K562 (cell line): ENCODE measurements around the gene BRAP. TPM values are rescaled to one million over a fixed set of nuclear protein-coding genes. Genes with fewer than 3 reads are reported as not detected.

Experiments used
- ATF1 ChIP-seq, 2 experiments: fragments of 450-650 bp in 1 of 2; IDR thresholded peaks; 2 replicates each; pipeline ENCODE4 v1.6.1; 2016; ENCODE audit warnings: missing compliant biosample characterization in 1 of 2, missing genetic modification characterization in 1 of 2
- DNMT1 ChIP-seq: fragments of 450-650 bp; IDR thresholded peaks from 2 replicates; pipeline ENCODE4 v1.6.1; 2016; ENCODE audit warnings: antibody characterized with exemption, mild to moderate bottlenecking
- ELF2 ChIP-seq: fragments of 250-450 bp; sonication (Bioruptor Pico); IDR thresholded peaks from 2 replicates; pipeline ENCODE4 v1.5.0; 2021; ENCODE audit warnings: mild to moderate bottlenecking
- EZH2 ChIP-seq: IDR thresholded peaks from 2 replicates; pipeline ENCODE4 v1.6.1; 2012; ENCODE audit warnings: low read depth, mild to moderate bottlenecking, inconsistent platforms, low read length, borderline replicate concordance
- GATA2 ChIP-seq: sonication (generic); formaldehyde crosslinking; IDR thresholded peaks from 2 replicates; pipeline ENCODE4 v1.4.0; 2020; ENCODE audit warnings: mild to moderate bottlenecking, missing genetic modification reagents
- HDGF ChIP-seq: fragments of 450-650 bp; IDR thresholded peaks from 2 replicates; pipeline ENCODE4 v1.6.1; 2016
- IRF2 ChIP-seq: sonication (generic); formaldehyde crosslinking; IDR thresholded peaks from 2 replicates; pipeline ENCODE4 v1.8.1; 2022; ENCODE audit warnings: mild to moderate bottlenecking, missing genetic modification reagents
- KAT7 ChIP-seq: sonication (generic); formaldehyde crosslinking; IDR thresholded peaks from 2 replicates; pipeline ENCODE4 v1.8.0; 2022; ENCODE audit warnings: missing genetic modification reagents, mild to moderate bottlenecking, borderline replicate concordance
- MAFG ChIP-seq: fragments of 450-650 bp; conservative IDR thresholded peaks from 2 replicates; pipeline ENCODE4 v1.6.1; 2016; ENCODE audit warnings: missing genetic modification characterization, missing compliant biosample characterization
- MCM3 ChIP-seq: fragments of 450-650 bp; IDR thresholded peaks from 2 replicates; pipeline ENCODE4 v1.6.1; 2016
- NFIC ChIP-seq: fragments of 450-650 bp; IDR thresholded peaks from 2 replicates; pipeline ENCODE4 v1.6.1; 2017; ENCODE audit warnings: mild to moderate bottlenecking, inconsistent platforms
- NFRKB ChIP-seq: fragments of 450-650 bp; IDR thresholded peaks from 2 replicates; pipeline ENCODE4 v1.6.1; 2016; ENCODE audit warnings: low read depth
- NR1H2 ChIP-seq: sonication (generic); formaldehyde crosslinking; IDR thresholded peaks from 2 replicates; pipeline ENCODE4 v1.4.0; 2020; ENCODE audit warnings: mild to moderate bottlenecking, missing genetic modification reagents
- NR2C1 ChIP-seq, 2 experiments: fragments of 450-650 bp; IDR thresholded peaks; 2 replicates each; pipeline ENCODE4 v1.6.1; 2017; ENCODE audit warnings: mild to moderate bottlenecking in 2 of 2, antibody characterized with exemption in 1 of 2, inconsistent platforms in 1 of 2, missing compliant biosample characterization in 1 of 2, missing genetic modification characterization in 1 of 2
- PHF21A ChIP-seq: fragments of 450-650 bp; IDR thresholded peaks from 2 replicates; pipeline ENCODE4 v1.6.1; 2017; ENCODE audit warnings: low read depth, borderline replicate concordance
- SMC3 ChIP-seq: conservative IDR thresholded peaks from 2 replicates; pipeline ENCODE4 v1.6.1; 2011; ENCODE audit warnings: low read depth, low read length, improper control_type of control experiment; ENCODE audit not compliant: insufficient read depth
- STAT5A ChIP-seq: IDR thresholded peaks from 2 replicates; pipeline ENCODE4 v1.6.1; 2012; ENCODE audit warnings: low read length, inconsistent platforms, borderline replicate concordance
- XRCC5 ChIP-seq: fragments of 200-400 bp; formaldehyde crosslinking; IDR thresholded peaks from 2 replicates; pipeline ENCODE4 v1.6.1; 2017; ENCODE audit warnings: low read depth, mild to moderate bottlenecking, low read length
- ZBTB11 ChIP-seq, 3 experiments: fragments of 200-800 bp in 1 of 3; fragments of 250-450 bp in 1 of 3; fragments of 450-650 bp in 1 of 3; sonication (Bioruptor Pico) in 1 of 3; sonication (Bioruptor generic) in 1 of 3; formaldehyde crosslinking in 1 of 3; IDR thresholded peaks; 2 replicates each; pipeline versions ENCODE4 v1.6.1 to v1.8.0; 2016 to 2022; ENCODE audit warnings: mild to moderate bottlenecking in 2 of 3, missing genetic modification characterization in 2 of 3, missing compliant biosample characterization in 1 of 3, moderate library complexity in 1 of 3
- ZBTB12 ChIP-seq: fragments of 250-450 bp; sonication (Bioruptor Pico); IDR thresholded peaks from 2 replicates; pipeline ENCODE4 v1.4.0; 2020
- ZBTB2 ChIP-seq: fragments of 450-650 bp; IDR thresholded peaks from 2 replicates; pipeline ENCODE4 v1.6.1; 2016; ENCODE audit warnings: antibody characterized with exemption
- ZNF197 ChIP-seq: fragments of 200-800 bp; sonication (Bioruptor generic); IDR thresholded peaks from 2 replicates; pipeline ENCODE4 v1.6.1; 2016; ENCODE audit warnings: low read depth, missing genetic modification characterization, missing compliant biosample characterization
- ZNF41 ChIP-seq: fragments of 250-450 bp; sonication (Bioruptor Pico); conservative IDR thresholded peaks from 2 replicates; pipeline ENCODE4 v1.4.0; 2020; ENCODE audit warnings: mild to moderate bottlenecking
- polyA plus RNA-seq, 8 experiments: library from polyadenylated mRNA; depleted of rRNA in 4 of 8; stranded (reverse) in 5 of 8; unstranded in 3 of 8; fragments of >200 nt; fragmentation: Nextera tagmentation in 2 of 8; fragmentation: Illumina TruSeq in 1 of 8; extraction: Ambion mirVana in 2 of 8; extraction: Trizol in 1 of 8; gene quantifications; 2 replicates each; pipeline versions ENCODE4 v1.2.1 to v1.2.3, GENCODE V29; 2011 to 2014; ENCODE audit warnings: inconsistent platforms in 1 of 8, missing spikeins in 1 of 8
- total RNA-seq, 7 experiments: library from RNA; depleted of rRNA in 6 of 7; stranded (reverse); fragments of >200 nt in 6 of 7; fragmentation: Illumina TruSeq in 2 of 7; extraction: Trizol in 2 of 7; gene quantifications; 2 replicates each; pipeline versions ENCODE4 v1.2.1 to v1.2.3, GENCODE V29; 2011 to 2021; ENCODE audit warnings: low replicate concordance in 1 of 7

BRAP gene
- total and polyA plus RNA-seq, 9 of the 15 experiments (the other 6 are each of a cell fraction or from before 2014, with no cell fraction given): 2.2 to 32.6 (median 27.5) TPM

- TF ChIP-seq XRCC5: no peak
- TF ChIP-seq NR1H2 (CRISPR knock-in tag): 0 out of 2 replicates have a peak, but pooled peaks have one; percentile 82
- peak; percentile 3; the same call in 1 of the 2 replicates for TF ChIP-seq SMC3
- TF ChIP-seq ELF2 (CRISPR knock-in tag): peak; percentile 93
- peak; percentile 92 for TF ChIP-seq HDGF
- peak in 2 of 3 experiments; percentile 23 to 90; a peak in 4 of 6 replicates for TF ChIP-seq ZBTB11 (CRISPR knock-in tag; IDR thresholded peaks at IDR 0.05)
- no peak for TF ChIP-seq DNMT1
- TF ChIP-seq NR2C1 (IDR thresholded peaks at IDR 0.05): peak; percentile 97
- peak; percentile 98 for TF ChIP-seq NR2C1 (tag; IDR thresholded peaks at IDR 0.05)
- TF ChIP-seq MAFG (tag): no peak
- no peak for TF ChIP-seq ATF1 (CRISPR knock-in tag; IDR thresholded peaks at IDR 0.05)
- peak; percentile 89 for TF ChIP-seq ATF1 (tag; IDR thresholded peaks at IDR 0.05)
- peak; percentile 25; the same call in 1 of the 2 replicates for TF ChIP-seq NFIC
- TF ChIP-seq PHF21A: no peak
- peak; percentile 20; the same call in 1 of the 2 replicates for TF ChIP-seq ZBTB12
- no peak; the same call in 1 of the 2 replicates for TF ChIP-seq STAT5A
- no peak for TF ChIP-seq EZH2
- no peak for TF ChIP-seq ZNF41
- no peak for TF ChIP-seq IRF2
- TF ChIP-seq GATA2: peak; percentile 94
- TF ChIP-seq ZBTB2: peak; percentile 93
- TF ChIP-seq ZNF197 (CRISPR knock-in tag): peak; percentile 76; the same call in 1 of the 2 replicates
- TF ChIP-seq KAT7 (CRISPR knock-in tag): peak; percentile 88; the same call in 1 of the 2 replicates
- TF ChIP-seq NFRKB: peak; percentile 66; the same call in 1 of the 2 replicates
- no peak for TF ChIP-seq MCM3
Measured at GRCh38 chr12:111685811-111686573, at the start of gene BRAP, which contains the start of gene ACAD10 (continued).
